NCI-H1694 treated with DMSO at 0.1 percent for 48 hours (cell line): Measurements from ENCODE around the gene DZIP3.
"Not testable (repeated sequence)": the region's sequence is repeated elsewhere in the genome, so short reads cannot be mapped to it uniquely, and the experiment has no call there.

ENCODE experiments used
- DNase-seq: peaks from one replicate; lab custom pipeline; 2025; lab: John Stamatoyannopoulos, UW

The DZIP3 gene

GRCh38 chr3:108677811-108678210 is 88.3 kb downstream of the DZIP3 start:
- no peak for DNase-seq

- not testable (repeated sequence) for DNase-seq
Observed at GRCh38 chr3:108692286-108692685, 102.8 kb downstream of the DZIP3 start.

GRCh38 chr3:108698461-108698860 is 108.9 kb downstream of the DZIP3 start:
- DNase-seq = no peak

- DNase-seq = no peak
Observed at GRCh38 chr3:108705045-108705444, 115.5 kb downstream of the DZIP3 start.

- DNase-seq = no peak
Observed at GRCh38 chr3:108713009-108713516, 123.5 kb downstream of the DZIP3 start.

- no peak for DNase-seq
Observed at GRCh38 chr3:108713816-108714215, 124.3 kb downstream of the DZIP3 start.

- DNase-seq = no peak
Observed at GRCh38 chr3:108718454-108718853, 128.9 kb downstream of the DZIP3 start.

- no peak for DNase-seq
Observed at GRCh38 chr3:108719178-108719806, 129.8 kb downstream of the DZIP3 start.

- DNase-seq = no peak
Observed at GRCh38 chr3:108722724-108723123, 133.2 kb downstream of the DZIP3 start.

- no peak for DNase-seq
Observed at GRCh38 chr3:108724101-108724500, 134.6 kb downstream of the DZIP3 start.

- DNase-seq = no peak
Observed at GRCh38 chr3:108728105-108728504, 138.6 kb downstream of the DZIP3 start.

GRCh38 chr3:108728934-108729333 is 139.4 kb downstream of the DZIP3 start:
- DNase-seq = no peak

- no peak for DNase-seq
Observed at GRCh38 chr3:108736821-108737220, 147.3 kb downstream of the DZIP3 start.

- no peak for DNase-seq
Observed at GRCh38 chr3:108742929-108743328, 153.4 kb downstream of the DZIP3 start.
